Measurements from ENCODE around the gene ACER2.

GRCh38 chr9:19480345-19480744 is 71.5 kb downstream of the ACER2 start:
- no peak for TF ChIP-seq POLR2A (IDR thresholded peaks at IDR 0.05)
- TF ChIP-seq, protein P1, sequence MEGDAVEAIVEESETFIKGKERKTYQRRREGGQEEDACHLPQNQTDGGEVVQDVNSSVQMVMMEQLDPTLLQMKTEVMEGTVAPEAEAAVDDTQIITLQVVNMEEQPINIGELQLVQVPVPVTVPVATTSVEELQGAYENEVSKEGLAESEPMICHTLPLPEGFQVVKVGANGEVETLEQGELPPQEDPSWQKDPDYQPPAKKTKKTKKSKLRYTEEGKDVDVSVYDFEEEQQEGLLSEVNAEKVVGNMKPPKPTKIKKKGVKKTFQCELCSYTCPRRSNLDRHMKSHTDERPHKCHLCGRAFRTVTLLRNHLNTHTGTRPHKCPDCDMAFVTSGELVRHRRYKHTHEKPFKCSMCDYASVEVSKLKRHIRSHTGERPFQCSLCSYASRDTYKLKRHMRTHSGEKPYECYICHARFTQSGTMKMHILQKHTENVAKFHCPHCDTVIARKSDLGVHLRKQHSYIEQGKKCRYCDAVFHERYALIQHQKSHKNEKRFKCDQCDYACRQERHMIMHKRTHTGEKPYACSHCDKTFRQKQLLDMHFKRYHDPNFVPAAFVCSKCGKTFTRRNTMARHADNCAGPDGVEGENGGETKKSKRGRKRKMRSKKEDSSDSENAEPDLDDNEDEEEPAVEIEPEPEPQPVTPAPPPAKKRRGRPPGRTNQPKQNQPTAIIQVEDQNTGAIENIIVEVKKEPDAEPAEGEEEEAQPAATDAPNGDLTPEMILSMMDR (IDR thresholded peaks at IDR 0.05 in 4 of 5, conservative IDR thresholded peaks at IDR 0.05 in 1 of 5) = no peak

All from gastrocnemius medialis (tissue), 4 donors.